ENCODE results near the gene PTPRN2. TPM values are rescaled to one million over a fixed set of nuclear protein-coding genes. Genes with fewer than 3 reads are reported as not detected.

The PTPRN2 gene
- total RNA-seq, 1 experiment from 2014 or later = 0.11 TPM

- H3K4me3 ChIP-seq (ENCODE audit: low read depth, low read length, poor library complexity, severe bottlenecking) = no peak overlapping the region
- ChIA-PET CTCF (no interaction called here), POLR2A (ENCODE audit: low non-redundant PET) (no interaction called here)
- no peaks in the 10 kb centered on the region for H3K27me3 ChIP-seq (replicated peaks; ENCODE audit: insufficient read depth, low read depth, low read length, poor library complexity)
- no peak overlapping the region for H3K27ac ChIP-seq (ENCODE audit: low read depth, low read length, poor library complexity, severe bottlenecking)
- H3K9me3 ChIP-seq (ENCODE audit: low read depth, low read length, poor library complexity, severe bottlenecking) = peaks cover 38% of the 10 kb centered on the region
- no peaks in the 10 kb centered on the region for H3K36me3 ChIP-seq (ENCODE audit: insufficient read depth, low read length, poor library complexity, severe bottlenecking)
- intact Hi-C loops (cut with micrococcal nuclease; ENCODE audit: unreplicated experiment) = no loop called here
- no peak for TF ChIP-seq EZH2 (IDR thresholded peaks at IDR 0.05; ENCODE audit: borderline replicate concordance, low read depth, low read length, poor library complexity, severe bottlenecking)
- no peak for TF ChIP-seq CTCF (conservative IDR thresholded peaks at IDR 0.05; ENCODE audit: low read depth, low read length)
- no peaks in the 10 kb centered on the region for H3K4me1 ChIP-seq (ENCODE audit: insufficient read depth, low read length, poor library complexity, severe bottlenecking)
- no peak for DNase-seq (ENCODE audit: low spot score)
- BruUV-seq (replicated peaks) = no TSS peak
Observed at GRCh38 chr7:158190756-158191155, 396.9 kb downstream of the PTPRN2 start.

GRCh38 chr7:158188676-158189075, 398.9 kb downstream of the PTPRN2 start:
- no peaks in the 10 kb centered on the region for H3K27me3 ChIP-seq (replicated peaks; ENCODE audit: insufficient read depth, low read depth, low read length, poor library complexity)
- intact Hi-C loops (cut with micrococcal nuclease; ENCODE audit: unreplicated experiment) = no loop called here
- H3K9me3 ChIP-seq (ENCODE audit: low read depth, low read length, poor library complexity, severe bottlenecking) = peaks cover 38% of the 10 kb centered on the region
- no peak for DNase-seq (ENCODE audit: low spot score)
- H3K4me3 ChIP-seq (ENCODE audit: low read depth, low read length, poor library complexity, severe bottlenecking) = no peak overlapping the region
- no peaks in the 10 kb centered on the region for H3K36me3 ChIP-seq (ENCODE audit: insufficient read depth, low read length, poor library complexity, severe bottlenecking)
- BruUV-seq (replicated peaks) = no TSS peak
- no peaks in the 10 kb centered on the region for H3K4me1 ChIP-seq (ENCODE audit: insufficient read depth, low read length, poor library complexity, severe bottlenecking)
- POLR2A ChIA-PET (ENCODE audit: low non-redundant PET) = no interaction called here
- H3K27ac ChIP-seq (ENCODE audit: low read depth, low read length, poor library complexity, severe bottlenecking) = no peak overlapping the region
- CTCF ChIA-PET = no interaction called here
- TF ChIP-seq CTCF (conservative IDR thresholded peaks at IDR 0.05; ENCODE audit: low read depth, low read length) = no peak

GRCh38 chr7:158187694-158187994, 400.0 kb downstream of the PTPRN2 start:
- CTCF ChIA-PET = no interaction called here
- H3K27ac ChIP-seq (ENCODE audit: low read depth, low read length, poor library complexity, severe bottlenecking) = no peak overlapping the region
- H3K27me3 ChIP-seq (replicated peaks; ENCODE audit: insufficient read depth, low read depth, low read length, poor library complexity) = no peaks in the 10 kb centered on the region
- no peaks in the 10 kb centered on the region for H3K4me1 ChIP-seq (ENCODE audit: insufficient read depth, low read length, poor library complexity, severe bottlenecking)
- H3K9me3 ChIP-seq (ENCODE audit: low read depth, low read length, poor library complexity, severe bottlenecking) = peaks cover 43% of the 10 kb centered on the region
- POLR2A ChIA-PET (ENCODE audit: low non-redundant PET) = no interaction called here
- H3K36me3 ChIP-seq (ENCODE audit: insufficient read depth, low read length, poor library complexity, severe bottlenecking) = no peaks in the 10 kb centered on the region
- no peak overlapping the region for H3K4me3 ChIP-seq (ENCODE audit: low read depth, low read length, poor library complexity, severe bottlenecking)
- no TSS peak for BruUV-seq (replicated peaks)
- DNase-seq (ENCODE audit: low spot score) = no peak
- no peak for TF ChIP-seq CTCF (conservative IDR thresholded peaks at IDR 0.05; ENCODE audit: low read depth, low read length)
- TF ChIP-seq EZH2 (IDR thresholded peaks at IDR 0.05; ENCODE audit: borderline replicate concordance, low read depth, low read length, poor library complexity, severe bottlenecking) = no peak
- intact Hi-C loops (cut with micrococcal nuclease; ENCODE audit: unreplicated experiment) = no loop called here

Measured in A673 (cell line).